ENCODE measurements around the gene BMP8A.

- TF ChIP-seq CTCF (IDR thresholded peaks at IDR 0.05) (no peak), POLR2A (IDR thresholded peaks at IDR 0.05) (no peak)
Observed at GRCh38 chr1:39453603-39454002, 37.8 kb upstream of the BMP8A start.

Data from Peyer's patch (tissue), 4 donors.